A673 (cell line): Measurements from ENCODE around the gene C9orf40.

Experiments
- CTCF ChIP-seq: fragments of 300-800, 200-600 bp; sonication (generic); conservative IDR thresholded peaks from 2 replicates; pipeline ENCODE4 v1.5.1; 2017; ENCODE audit warnings: low read depth, mild to moderate bottlenecking, antibody characterized with exemption, low read length, moderate library complexity, mixed read lengths
- EZH2 ChIP-seq: fragments of 200-600 bp; sonication (generic); IDR thresholded peaks from 2 replicates; pipeline ENCODE4 v1.6.1; 2017; ENCODE audit warnings: borderline replicate concordance, low read depth, mild to moderate bottlenecking, mixed read lengths, antibody characterized with exemption, low read length; ENCODE audit not compliant: poor library complexity, severe bottlenecking

GRCh38 chr9:74908665-74909064 lies 44.0 kb downstream of the C9orf40 start:
- no peak for TF ChIP-seq CTCF
- TF ChIP-seq EZH2, result no peak
